Measurements from ENCODE around the gene DDOST.

The DDOST gene

GRCh38 chr1:20661207-20662109, at the start of gene DDOST:
DDOST (minus strand) TSS chr1:20661369; CDS start chr1:20661350, 19 bp downstream.
- DNase-seq: peak; percentile 92

GRCh38 chr1:20710469-20711284, 49.5 kb upstream of the DDOST start:
- DNase-seq: no peak

GRCh38 chr1:20709868-20710267, 48.7 kb upstream of the DDOST start:
- no peak for DNase-seq

- no peak for DNase-seq
Observed at GRCh38 chr1:20708891-20709290, 47.7 kb upstream of the DDOST start.

GRCh38 chr1:20708057-20708456, 46.9 kb upstream of the DDOST start:
- DNase-seq: no peak

GRCh38 chr1:20706841-20707240, 45.7 kb upstream of the DDOST start:
- DNase-seq: no peak

GRCh38 chr1:20705203-20705755, 44.1 kb upstream of the DDOST start:
- DNase-seq: no peak

- no peak for DNase-seq
Observed at GRCh38 chr1:20704390-20705202, 43.4 kb upstream of the DDOST start.

- no peak for DNase-seq
Observed at GRCh38 chr1:20703124-20703756, 42.1 kb upstream of the DDOST start.

GRCh38 chr1:20702416-20702815, 41.2 kb upstream of the DDOST start:
- DNase-seq: no peak

- DNase-seq: no peak
Observed at GRCh38 chr1:20701847-20702246, 40.7 kb upstream of the DDOST start.

GRCh38 chr1:20701446-20701845, 40.3 kb upstream of the DDOST start:
- DNase-seq: no peak

GRCh38 chr1:20700636-20701215, 39.6 kb upstream of the DDOST start:
- no peak for DNase-seq

GRCh38 chr1:20699558-20699957, 38.4 kb upstream of the DDOST start:
- DNase-seq: no peak

- DNase-seq: no peak
Observed at GRCh38 chr1:20698195-20698910, 37.2 kb upstream of the DDOST start.

- no peak for DNase-seq
Observed at GRCh38 chr1:20697563-20697962, 36.4 kb upstream of the DDOST start.

GRCh38 chr1:20696397-20697333, 35.5 kb upstream of the DDOST start:
- peak; percentile 66 for DNase-seq

GRCh38 chr1:20695515-20695914, 34.3 kb upstream of the DDOST start:
- DNase-seq: no peak

GRCh38 chr1:20693623-20694022, 32.5 kb upstream of the DDOST start:
- DNase-seq: no peak

GRCh38 chr1:20691872-20692271, 30.7 kb upstream of the DDOST start:
- no peak for DNase-seq
